SHP77 (cell line): Measurements from ENCODE around the gene MTO1.
"Not testable (repeated sequence)": the region's sequence is repeated elsewhere in the genome, so short reads cannot be mapped to it uniquely, and the experiment has no call there.

Source experiments
- DNase-seq, 2 experiments: peaks; one replicate each; lab custom pipeline; 2025; lab: John Stamatoyannopoulos, UW

The MTO1 gene

DNA sequence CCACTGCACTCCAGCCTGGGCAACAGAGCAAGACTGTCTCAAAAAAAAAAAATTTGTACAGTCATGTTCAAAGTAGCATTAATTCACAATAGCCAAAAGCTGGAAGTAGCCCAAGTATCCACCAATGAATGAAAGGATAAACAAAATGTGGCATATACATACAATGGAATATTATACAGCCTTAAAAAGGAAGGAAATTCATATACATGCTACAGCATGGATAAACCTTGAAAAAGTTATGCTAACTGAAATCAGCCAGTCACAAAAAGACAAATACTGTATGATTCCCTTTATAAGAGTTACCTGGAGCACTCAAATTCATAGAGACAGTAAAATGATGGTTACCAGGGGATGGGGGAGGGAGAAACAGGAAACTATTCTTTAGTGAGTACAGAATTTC is 43.6 kb downstream of the MTO1 start:
- DNase-seq, result no peak

DNA sequence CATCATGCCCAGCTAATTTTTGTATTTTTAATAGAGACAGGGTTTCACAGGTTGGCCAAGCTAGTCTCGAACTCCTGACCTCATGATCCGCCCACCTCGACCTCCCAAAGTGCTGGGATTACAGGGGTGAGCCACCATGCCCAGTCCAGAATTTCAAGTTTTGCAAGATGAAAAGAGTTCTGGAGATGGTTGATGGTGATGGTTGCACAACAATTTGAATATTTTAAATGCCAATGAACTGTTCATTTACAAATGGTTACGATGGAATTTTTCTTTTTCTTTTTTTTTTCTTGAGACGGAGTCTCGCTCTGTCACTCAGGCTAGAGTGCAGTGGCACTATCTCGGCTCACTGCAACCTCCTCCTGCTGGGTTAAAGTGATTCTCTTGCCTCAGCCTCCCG is 44.2 kb downstream of the MTO1 start:
- DNase-seq, result not testable (repeated sequence)

DNA sequence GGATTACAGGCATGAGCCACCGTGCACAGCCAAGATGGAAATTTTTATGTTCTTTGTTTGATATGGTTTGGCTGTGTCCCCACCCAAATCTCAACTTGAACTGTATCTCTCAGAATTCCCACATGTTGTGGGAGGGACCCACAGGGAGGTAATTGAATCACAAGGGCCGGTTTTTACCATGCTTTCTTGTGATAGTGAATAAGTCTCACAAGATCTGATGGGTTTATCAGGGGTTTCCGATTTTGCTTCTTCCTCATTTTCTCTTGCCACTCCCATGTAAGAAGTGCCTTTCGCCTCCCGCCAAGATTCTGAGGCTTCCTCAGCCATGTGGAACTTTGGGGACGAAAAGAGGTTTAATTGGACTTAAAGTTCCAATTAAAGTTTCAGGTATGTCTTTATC is 44.7 kb downstream of the MTO1 start:
- no peak for DNase-seq

DNA sequence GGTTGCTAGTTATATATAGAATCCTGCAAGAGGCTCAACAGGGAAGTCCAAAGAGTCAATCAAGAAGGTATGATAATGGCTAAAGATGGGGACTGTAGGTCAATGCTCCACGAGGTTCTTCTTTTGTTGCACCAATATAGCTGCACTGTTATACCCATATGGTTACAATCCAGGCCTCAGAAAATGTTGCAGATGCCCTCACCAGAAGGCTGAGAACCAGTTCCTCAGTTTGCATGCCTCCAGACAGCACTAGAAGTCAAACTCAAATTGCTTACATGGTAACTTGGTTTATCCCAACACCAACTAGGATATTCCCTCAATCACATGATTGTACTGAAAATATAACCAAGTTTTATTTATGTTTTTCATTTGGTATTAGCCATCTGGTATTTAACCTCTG is 47.2 kb downstream of the MTO1 start:
- no peak for DNase-seq

DNA sequence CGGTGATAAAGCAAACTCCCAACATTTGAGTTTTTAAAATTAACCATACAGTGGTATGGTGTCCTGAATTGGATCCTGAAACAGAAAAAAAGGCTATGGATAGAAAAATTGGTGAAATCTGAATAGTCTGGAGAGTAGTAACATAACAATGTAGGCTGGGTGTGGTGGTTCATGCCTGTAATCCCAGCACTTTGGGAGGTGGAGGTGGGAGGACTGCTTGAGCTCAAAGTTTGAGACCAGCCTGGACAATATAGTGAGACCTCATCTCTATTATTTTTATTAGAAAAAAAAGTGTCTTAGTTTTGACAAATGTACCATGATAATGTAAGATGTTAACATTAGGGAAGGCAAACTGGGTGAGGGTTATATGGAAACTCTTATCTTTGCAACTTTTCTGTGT is 48.3 kb downstream of the MTO1 start:
- DNase-seq, result no peak

DNA sequence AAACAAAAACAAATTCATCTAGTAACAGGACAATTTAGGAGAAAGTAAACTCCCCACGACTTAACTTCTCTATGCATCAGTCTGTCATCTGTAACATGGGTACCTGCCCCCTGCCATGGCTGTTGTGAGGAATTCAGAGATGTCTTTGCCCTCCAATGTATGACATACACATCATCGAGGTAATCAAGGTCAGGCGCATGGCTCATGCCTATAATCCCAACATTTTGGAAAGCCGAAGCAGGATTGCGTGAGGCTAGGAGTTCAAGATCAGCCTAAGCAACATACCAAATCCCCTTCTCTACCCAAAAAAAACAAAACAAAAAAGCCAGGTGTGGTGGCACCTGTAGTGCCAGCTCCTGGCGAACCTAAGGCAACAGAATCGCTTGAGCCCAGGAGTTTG is 50.3 kb downstream of the MTO1 start:
- no peak for DNase-seq

DNA sequence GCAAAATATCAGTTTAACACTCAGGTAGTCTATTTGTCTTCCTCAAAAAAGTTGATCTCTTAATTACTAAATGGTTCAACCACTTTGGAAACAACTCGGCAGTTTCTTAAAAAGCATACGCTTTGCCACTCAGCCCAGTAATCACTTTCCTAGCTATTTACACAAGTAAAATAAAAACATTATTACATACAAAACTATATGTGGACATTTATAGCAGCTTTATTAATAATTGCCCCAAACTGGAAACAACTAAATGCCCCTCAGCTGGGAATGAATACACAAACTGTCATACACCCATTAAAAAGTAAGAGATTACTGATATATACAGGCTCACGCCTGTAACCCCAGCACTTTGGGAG is 51.9 kb downstream of the MTO1 start:
- DNase-seq, result no peak

DNA sequence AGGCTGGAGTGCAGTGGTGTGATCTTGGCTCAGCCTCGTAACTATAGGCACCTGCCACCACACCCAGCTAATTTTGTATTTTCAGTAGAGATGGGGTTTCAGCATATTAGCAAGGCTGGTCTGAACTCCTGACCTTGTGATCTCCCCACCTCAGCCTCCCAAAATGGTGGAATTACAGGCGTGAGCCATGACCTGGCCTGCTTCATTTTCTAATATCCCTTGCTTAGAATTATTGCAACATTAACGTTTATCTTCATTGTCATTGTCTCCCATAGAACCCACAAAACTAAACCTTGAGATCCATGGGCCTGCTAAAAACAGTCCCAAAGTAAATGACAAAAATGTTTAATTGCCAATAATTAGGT is 53.2 kb downstream of the MTO1 start:
- DNase-seq, result no peak

DNA sequence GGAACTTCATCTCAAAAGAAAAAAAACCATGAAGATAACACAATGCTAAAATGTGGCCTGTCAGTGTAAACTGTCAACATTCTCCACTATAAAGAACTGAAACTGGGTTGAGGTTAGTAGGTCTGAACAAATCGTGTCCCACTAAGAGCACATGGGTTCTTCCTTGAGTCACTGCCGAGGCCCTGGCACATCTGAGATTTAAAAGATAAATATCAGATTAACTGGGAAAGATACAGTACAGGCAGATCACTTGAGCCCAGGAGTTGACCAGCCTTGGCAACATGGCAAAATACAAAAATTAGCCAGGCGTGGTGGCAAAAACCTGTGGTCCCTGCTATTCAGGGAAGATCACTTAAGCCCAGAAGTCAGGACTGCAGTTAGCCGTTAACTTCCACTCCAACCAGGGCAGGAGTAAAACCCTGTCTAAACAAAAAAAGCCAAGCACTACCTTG is 53.7 kb downstream of the MTO1 start:
- no peak for DNase-seq

DNA sequence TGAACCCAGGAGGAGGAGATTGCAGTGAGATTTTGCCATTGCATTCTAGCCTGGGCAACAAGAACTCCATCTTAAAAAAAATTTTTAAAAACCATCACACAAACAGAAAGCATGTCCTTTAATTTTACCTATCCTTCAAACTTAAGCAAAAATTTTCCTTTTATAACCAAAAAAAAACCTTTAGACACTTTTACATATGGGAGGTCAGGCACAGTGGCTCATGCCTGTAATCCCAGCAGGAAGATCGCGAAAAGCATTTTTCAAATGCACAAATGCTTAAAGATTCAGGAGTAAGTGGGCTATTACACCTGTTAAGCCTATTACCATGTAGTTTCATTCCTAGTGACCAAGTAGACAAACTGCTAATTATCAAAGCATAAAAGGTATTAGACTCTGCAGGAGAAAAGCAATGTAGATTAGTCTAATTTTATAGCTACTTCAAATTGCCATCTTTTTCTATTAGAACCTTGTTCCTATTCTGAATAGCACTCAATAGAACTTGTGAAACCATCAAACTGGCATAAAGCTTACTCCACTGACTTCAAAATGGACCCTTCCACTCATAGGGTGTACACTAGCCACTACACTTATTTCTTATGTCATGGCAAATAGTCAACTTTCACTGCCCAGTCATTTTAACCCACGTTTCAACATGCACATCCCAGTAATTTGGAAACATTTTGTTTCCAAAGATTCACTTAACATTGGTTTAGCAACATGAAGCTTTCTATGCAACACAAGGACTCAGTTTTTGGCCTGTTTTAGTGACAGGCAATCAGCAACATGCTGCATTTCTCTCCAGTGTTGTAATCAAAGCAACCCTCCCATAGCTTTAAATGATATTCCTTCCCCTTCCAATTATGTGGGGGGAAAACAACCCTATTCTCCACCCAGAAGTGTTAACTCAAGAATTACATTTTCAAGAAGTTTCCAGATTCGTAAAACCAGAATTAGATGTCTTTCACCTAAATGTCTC is 55.3 kb downstream of the MTO1 start:
- no peak for DNase-seq

DNA sequence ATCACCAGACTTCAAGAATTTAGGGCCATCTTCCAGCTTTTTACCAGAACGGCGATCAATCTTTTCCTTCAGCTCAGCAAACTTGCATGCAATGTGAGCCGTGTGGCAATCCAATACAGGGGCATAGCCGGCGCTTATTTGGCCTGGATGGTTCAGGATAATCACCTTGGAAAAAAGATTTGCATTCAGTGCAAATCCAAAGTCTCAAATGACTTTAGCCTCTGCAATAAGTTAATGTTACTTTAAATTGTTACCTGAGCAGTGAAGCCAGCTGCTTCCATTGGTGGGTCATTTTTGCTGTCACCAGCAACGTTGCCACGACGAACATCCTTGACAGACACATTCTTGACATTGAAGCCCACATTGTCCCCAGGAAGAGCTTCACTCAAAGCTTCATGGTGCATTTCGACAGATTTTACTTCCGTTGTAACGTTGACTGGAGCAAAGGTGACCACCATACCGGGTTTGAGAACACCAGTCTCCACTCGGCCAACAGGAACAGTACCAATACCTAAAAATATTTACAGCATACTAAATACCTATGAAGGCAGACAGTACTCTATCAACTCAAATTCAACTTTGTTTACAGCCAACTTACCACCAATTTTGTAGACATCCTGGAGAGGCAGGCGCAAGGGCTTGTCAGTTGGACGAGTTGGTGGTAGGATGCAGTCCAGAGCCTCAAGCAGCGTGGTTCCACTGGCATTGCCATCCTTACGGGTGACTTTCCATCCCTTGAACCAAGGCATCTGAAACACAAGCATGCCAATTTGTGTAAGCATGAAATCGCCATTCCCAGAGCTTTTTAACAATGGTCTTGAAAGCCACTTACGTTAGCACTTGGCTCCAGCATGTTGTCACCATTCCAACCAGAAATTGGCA is 56.8 kb downstream of the MTO1 start:
- not testable (repeated sequence) for DNase-seq

DNA sequence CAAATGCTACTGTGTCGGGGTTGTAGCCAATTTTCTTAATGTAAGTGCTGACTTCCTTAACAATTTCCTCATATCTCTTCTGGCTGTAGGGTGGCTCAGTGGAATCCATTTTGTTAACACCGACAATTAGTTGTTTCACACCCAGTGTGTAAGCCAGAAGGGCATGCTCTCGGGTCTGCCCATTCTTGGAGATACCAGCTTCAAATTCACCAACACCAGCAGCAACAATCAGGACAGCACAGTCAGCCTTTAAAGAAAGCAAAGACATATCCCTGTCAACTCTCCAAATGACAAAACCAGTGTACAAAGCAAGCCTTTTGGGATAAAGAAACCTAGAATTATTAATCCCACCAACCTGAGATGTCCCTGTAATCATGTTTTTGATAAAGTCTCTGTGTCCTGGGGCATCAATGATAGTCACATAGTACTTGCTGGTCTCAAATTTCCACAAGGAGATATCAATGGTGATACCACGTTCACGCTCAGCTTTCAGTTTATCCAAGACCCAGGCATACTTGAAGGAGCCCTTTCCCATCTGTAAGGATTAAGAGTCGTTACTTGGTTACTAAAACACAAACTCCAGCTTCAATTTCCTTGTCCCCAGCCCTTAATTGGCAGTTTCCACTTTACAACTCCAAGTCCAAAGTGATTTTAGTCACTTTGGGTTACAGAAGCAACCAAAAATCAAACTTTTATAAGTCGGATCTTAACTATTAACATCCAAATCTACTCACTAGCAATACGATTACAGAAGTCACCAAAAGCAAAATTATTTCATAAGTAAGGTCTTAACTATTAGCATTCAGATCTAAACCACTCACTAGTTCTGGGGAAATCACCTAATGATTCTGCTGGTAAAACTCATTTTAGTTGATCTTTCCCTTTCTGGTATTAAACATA is 57.7 kb downstream of the MTO1 start:
- not testable (repeated sequence) for DNase-seq

DNA sequence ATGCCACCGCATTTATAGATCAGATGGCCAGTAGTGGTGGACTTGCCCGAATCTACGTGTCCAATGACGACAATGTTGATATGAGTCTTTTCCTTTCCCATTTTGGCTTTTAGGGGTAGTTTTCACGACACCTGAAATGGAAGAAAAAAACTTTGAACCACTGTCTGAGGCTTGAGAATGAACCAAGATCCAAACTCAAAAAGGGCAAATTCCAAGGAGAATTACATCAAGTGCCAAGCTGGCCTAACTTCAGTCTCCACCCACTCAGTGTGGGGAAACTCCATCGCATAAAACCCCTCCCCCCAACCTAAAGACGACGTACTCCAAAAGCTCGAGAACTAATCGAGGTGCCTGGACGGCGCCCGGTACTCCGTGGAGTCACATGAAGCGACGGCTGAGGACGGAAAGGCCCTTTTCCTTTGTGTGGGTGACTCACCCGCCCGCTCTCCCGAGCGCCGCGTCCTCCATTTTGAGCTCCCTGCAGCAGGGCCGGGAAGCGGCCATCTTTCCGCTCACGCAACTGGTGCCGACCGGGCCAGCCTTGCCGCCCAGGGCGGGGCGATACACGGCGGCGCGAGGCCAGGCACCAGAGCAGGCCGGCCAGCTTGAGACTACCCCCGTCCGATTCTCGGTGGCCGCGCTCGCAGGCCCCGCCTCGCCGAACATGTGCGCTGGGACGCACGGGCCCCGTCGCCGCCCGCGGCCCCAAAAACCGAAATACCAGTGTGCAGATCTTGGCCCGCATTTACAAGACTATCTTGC is 58.6 kb downstream of the MTO1 start:
- peak in 1 of 2 experiments; percentile 18 for DNase-seq

DNA sequence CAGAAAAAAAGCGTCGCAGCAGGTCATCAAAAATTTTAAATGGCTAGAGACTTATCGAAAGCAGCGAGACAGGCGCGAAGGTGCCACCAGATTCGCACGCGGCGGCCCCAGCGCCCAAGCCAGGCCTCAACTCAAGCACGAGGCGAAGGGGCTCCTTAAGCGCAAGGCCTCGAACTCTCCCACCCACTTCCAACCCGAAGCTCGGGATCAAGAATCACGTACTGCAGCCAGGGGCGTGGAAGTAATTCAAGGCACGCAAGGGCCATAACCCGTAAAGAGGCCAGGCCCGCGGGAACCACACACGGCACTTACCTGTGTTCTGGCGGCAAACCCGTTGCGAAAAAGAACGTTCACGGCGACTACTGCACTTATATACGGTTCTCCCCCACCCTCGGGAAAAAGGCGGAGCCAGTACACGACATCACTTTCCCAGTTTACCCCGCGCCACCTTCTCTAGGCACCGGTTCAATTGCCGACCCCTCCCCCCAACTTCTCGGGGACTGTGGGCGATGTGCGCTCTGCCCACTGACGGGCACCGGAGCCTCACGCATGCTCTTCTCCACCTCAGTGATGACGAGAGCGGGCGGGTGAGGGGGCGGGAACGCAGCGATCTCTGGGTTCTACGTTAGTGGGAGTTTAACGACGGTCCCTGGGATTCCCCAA is 59.3 kb downstream of the MTO1 start, which contains the start of gene EEF1A1:
Gene EEF1A1, minus strand, starts transcription at position 345 of the 663 bp plus-strand sequence. CDS start 1,006 bp downstream, outside the sequence.
- DNase-seq, result peak; percentile 99

DNA sequence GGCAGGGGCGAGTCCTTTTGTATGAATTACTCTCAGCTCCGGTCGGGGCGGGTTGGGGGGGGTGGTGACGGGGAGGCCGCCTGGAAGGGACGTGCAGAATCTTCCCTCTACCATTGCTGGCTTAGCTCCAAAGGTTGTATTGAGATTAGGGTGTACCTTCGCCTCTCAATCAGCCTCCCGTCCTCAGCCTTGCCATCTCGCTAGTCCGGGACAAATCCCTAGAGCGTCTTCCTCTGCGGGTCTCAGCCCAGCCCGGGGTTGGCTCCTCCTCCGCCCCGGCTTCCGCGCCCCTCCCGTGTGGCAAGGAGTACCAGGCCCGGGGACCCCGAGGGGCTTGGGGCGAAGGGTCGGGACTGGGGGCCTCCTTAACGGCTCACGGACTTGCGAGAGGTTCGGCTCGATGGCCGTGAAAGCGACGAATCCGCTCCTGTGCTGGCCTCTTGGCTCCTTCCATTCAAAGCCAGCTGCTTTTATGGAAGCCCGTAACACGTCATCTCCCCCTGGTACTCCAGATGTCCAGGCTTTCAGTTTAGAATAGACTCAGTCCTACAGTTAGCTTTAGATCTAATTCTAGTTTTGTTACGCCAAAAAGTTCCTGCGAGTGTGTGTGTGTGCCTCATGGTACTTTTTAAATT is 59.9 kb downstream of the MTO1 start:
- peak; percentile 62 to 82 for DNase-seq

DNA sequence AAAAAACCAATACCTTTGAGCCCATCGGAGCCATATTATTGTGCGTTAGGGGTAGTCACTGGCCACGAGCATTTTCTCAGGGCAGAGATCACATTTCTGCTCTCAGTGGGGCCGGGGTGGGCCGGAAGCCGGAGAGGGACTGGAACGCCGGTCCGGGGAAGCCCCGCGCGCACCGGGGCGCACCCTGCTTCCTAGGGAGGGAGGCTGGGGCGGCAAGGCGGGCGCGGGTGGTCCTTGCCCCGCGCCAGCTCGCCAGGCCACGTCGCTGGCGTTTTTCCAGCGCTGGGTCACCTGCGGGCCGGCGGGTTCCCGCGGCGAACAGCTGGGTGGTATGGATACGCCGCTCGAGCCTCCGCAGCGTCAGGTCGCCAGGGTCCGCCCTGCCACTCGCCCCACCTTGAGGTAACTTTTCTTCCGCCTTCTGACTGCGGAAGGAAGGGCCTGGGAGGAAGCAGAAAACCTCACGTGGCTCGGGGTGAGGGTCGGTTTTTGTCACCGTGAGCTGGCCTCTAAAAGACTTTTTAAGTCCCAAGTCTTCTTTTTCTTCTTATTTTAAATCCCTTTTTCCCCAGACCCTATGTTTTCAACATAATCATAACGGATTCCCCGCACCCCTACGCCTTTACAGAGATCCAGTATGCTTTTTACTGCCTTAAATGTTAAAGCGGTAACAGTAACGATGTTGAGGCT is 62.0 kb downstream of the MTO1 start:
- DNase-seq, result no peak

DNA sequence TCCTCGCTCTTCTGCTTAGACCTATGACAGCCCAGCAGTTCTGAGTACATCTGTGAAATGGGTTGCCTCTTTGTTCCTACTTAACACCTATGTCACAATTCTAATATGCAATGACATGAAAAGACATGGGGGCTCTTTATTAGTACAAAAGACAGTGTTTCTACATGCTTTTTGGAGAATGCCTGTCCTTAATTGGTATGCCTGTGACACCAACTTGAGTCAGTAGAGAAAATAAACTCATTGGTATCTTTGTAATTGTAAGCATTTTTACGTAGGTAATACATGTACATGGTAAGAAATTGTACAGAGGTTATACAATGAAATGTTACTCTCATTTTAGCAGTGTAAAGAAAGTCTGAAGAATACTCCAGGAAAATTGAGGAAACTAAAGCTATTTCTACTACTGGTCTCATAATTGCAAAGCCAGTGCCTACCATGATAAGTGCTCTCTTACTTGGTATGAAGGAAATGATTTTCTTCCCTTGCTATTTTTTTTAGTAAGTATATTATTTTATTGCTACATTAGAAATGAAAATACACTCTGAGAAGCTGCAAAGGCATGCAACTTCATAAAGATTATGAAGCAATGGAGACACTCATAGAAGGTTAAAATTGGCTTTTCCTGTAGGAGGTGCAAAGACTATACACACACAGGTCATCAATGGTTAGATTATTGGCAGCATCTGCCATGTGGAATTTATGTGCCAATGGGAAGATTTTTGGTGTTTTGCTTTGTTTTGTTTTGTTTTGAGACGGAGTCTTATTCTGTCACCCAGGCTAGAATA is 64.2 kb downstream of the MTO1 start:
- DNase-seq, result no peak

DNA sequence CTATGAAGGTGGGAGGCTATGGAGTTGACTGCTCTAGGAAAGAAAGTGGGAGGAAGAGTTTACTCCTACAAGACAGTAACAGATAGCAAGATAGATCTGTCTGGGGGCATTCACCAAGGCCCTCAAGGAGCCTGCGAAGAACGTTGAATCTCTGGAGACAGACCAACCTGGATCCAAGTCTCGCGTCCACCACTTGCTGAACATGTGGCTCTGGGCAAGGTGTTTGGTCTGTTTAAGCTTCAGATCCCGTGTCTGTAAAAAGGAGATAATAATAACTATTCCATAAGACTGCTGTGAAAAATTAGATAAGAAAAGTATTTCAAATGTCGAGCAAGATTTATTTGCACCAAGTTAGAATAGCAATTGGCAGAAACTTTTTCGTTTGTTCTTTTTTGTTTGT is 67.4 kb downstream of the MTO1 start:
- no peak for DNase-seq

DNA sequence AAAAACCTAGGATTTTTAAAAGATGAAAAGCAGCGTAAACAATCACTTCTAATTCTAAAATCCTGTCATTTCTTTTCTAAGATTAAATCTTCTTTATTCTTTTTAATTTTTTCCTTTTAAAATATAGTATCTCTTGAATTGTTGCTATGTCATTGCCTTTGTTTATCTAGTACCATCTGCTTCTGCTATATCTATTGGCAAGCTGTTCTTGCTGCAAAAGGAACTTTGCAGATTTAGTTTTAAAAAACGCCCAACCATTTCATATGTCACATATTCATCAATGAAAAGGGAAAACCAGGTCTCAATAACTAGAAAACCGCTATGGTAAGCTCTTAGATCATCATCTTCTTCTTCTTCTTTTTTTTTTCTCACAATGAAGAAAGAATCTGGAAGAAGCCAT is 70.8 kb downstream of the MTO1 start:
- no peak for DNase-seq
